Ureter (tissue), 1 donor: ENCODE data around the gene ARHGAP26. TPM values are rescaled to one million over a fixed set of nuclear protein-coding genes. Genes with fewer than 3 reads are reported as not detected.
"Not testable (repeated sequence)": the region's sequence is repeated elsewhere in the genome, so short reads cannot be mapped to it uniquely, and the experiment has no call there.

Experiments
- DNase-seq: peaks from one replicate; pipeline ENCODE4 v3.0.0-alpha.2; 2020; ENCODE audit warnings: low spot score
- total RNA-seq: library from RNA; stranded (reverse); gene quantifications from one replicate; pipeline ENCODE4 v1.2.4, GENCODE V29; 2023
- donor health status: DM: yes; HTN: yes; CAD: no.

The ARHGAP26 gene
- total RNA-seq, 1 donor from 2014 or later: 46.9 TPM

DNA sequence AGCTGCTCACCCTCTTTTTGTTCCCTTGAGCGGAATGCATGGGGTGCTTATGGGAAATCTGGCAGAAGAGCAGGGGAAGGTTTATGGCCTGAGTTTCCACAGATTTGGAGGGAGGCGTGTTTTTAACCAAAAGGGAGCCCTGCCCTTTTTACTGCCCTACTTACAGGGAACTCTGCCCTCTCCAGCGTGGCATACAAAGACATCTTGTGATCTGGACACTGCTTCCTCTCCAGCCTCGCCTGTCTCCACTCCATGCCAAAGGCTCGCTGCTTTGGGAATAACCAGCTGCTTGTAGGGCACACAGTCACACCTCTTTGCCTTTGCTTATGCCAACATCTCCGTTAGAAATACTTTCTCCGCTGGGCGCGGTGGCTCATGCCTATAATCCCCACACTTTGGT is 314.2 kb downstream of the ARHGAP26 start:
- DNase-seq: no peak

GRCh38 chr5:143085319-143085917 is 315.2 kb downstream of the ARHGAP26 start:
- DNase-seq: no peak

GRCh38 chr5:143086546-143086907 is 316.4 kb downstream of the ARHGAP26 start:
- no peak for DNase-seq

- DNase-seq: no peak
These were observed 316.9 kb downstream of the ARHGAP26 start for GRCh38 chr5:143086908-143087637.

- DNase-seq: not testable (repeated sequence)
These were observed 318.5 kb downstream of the ARHGAP26 start for GRCh38 chr5:143088702-143089101.

DNA sequence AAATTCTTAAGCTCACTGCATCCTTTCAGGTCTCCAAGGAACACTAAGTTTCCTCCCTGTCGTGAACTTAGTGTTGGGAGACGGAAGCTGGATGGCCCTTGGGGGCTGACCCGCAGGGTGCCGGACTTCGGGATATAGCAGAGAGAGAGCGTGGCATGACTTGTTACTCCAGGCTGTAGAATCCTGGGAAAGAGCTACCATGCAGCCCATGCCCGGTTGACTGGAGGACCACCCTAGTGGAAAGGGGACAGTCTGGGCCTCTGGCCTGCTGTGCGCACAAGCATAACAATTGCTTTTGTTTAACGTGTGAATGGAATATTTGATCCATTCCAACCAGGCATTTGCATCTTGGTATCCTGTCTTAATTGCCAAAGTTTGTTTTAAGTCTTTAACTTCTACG is 319.9 kb downstream of the ARHGAP26 start:
- DNase-seq: not testable (repeated sequence)

- DNase-seq: not testable (repeated sequence)
These were observed 322.7 kb downstream of the ARHGAP26 start for GRCh38 chr5:143092711-143093451.

DNA sequence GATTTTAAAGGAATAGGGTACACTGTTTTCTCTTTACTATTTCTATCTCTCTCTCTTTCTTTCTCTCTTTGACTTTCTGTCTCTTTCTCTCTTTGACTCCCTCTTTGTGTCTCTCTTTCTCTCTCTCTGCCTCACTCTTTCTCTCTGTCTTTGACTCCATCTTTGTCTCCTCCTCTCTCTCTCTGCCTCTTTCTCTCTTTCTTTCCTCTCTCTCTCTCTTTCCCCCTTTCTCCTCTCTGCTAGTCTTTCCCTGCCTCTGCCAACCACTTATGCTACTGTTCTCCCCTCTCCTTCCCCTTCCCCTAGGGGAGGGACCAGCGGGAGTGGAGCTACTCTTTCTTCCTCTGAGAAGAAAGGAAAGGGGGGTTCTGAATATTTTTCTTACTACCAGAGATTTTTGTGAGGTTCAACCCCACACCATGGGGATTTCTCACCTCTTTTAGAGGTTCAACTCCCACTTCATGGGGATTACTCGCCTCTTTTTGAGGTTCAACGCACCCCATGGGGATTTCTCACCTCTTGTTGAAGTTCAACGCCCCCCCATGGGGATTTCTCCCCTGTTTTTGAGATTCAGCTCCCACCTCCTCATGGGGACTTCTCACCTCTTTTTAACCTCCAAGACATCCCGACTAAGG is 323.4 kb downstream of the ARHGAP26 start:
- DNase-seq: no peak

- DNase-seq: no peak
These were observed 323.9 kb downstream of the ARHGAP26 start for GRCh38 chr5:143094087-143094521.

DNA sequence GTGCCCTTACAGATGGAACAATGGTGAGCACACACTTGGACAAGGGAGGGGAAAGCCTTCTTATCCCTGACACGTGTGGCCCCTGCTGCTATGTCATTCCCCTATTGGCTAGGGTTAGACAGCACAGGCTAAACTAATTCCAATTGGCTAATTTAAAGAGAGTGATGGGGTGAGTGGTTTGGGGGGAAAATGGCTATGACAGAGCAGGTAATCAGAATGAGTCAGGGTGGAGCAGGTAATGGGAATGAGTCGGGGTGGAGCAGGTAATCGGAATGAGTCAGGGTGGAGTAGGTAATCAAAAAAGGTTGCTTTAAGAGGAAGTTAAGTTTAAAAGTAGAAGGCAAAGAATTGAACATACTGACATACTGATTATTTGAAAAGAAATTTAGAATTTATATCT is 324.4 kb downstream of the ARHGAP26 start:
- not testable (repeated sequence) for DNase-seq

- no peak for DNase-seq
These were observed 330.9 kb downstream of the ARHGAP26 start for GRCh38 chr5:143101121-143101520.

DNA sequence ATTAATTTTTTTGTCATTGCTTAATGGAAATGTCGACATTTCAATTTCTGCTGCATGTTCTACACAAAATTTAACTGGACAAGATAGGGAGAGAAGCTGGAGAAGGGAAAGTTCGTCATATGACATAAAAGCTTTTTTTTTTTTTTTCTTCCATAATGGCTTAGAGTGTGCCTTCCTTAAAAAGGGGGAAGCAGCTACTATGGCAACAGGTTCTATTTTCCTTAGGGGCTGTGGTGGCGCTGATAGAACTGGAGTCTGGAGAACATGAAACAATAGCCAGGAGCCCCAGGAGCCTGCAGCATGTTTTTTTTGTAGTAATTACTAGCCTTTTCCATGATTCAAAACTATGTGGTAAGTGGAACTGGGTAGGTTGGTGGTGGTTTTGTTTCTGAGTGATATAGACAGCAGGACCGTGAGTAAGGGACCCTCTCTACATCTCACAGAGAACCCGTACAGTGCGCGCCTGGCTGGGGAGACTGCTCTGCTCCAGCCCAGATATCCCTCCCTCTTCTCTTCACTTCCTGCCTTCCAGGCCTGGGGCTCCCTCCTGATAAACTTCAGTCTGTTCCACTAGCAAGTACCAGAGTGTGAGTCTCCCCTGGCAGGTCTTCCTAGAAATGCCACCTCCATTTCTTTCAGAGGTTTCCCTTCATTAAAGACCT is 331.7 kb downstream of the ARHGAP26 start:
- DNase-seq: no peak

DNA sequence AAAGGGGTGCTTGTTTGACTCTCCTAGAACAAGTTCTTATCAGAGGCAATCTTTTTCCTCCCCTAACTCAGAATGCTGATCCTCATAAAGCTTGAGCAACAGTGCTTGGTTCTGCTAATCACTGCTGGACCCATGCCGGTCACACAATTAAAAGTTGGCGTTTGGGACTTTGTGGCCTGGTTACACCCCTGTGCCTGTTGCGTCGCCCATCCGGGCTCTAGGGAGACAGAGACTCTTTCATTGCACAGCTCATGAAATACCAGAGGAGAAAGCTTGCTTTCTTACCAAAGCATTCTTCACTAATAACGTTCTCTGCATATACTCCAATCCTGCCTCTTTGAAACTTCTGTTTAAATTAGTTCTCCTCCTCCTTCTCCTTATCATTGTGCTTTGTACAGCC is 332.2 kb downstream of the ARHGAP26 start:
- DNase-seq: no peak

DNA sequence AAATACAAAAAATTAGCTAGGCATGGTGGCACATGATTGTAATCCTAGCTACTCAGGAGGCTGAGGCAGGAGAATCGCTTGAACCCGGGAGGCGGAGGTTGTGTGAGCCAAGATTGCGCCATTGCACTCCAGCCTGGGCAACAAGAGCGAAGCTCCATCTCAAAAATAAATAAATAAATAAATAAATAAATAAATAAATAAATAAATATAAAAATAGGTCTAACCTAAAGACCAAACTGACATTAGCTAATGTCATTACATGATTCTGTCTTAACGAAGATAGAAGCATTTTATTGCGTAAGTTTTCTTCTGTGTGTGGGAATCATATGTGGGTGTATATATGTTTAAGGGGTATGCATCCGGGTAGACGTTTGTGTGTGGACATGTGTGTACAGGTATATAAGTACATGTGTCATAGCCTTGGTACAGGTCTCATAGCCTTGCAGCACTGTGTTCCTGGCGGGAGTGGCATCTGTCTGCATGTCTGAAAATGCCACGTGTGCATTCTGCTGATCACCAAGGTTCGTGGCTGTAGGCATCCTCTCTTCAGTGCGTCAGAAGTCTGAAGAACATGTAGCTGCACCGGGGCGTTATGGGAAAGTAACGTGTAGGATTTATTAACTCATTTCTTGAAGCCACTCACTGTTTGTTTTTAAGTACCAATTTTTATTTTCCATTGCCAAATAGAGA is 335.2 kb downstream of the ARHGAP26 start:
- DNase-seq: no peak

DNA sequence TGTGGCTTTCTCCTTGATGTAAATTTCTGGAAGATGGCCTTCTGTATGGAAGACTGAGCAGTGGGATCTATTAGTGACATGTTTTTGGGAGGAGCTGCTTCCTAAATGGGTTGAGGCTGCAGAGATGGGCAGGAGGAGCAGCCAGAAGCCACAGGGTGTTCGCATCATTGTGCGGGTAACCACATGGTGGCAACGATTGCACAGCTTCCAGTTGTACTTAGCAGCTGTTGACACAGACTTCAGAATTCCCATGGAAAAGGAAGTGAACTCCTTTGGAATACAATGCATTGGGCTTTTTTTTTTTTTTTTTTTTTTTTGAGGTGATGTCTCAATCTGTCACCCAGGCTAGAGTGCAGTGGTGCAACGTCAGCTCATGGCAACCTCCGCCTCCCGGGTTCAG is 336.0 kb downstream of the ARHGAP26 start:
- DNase-seq: no peak

DNA sequence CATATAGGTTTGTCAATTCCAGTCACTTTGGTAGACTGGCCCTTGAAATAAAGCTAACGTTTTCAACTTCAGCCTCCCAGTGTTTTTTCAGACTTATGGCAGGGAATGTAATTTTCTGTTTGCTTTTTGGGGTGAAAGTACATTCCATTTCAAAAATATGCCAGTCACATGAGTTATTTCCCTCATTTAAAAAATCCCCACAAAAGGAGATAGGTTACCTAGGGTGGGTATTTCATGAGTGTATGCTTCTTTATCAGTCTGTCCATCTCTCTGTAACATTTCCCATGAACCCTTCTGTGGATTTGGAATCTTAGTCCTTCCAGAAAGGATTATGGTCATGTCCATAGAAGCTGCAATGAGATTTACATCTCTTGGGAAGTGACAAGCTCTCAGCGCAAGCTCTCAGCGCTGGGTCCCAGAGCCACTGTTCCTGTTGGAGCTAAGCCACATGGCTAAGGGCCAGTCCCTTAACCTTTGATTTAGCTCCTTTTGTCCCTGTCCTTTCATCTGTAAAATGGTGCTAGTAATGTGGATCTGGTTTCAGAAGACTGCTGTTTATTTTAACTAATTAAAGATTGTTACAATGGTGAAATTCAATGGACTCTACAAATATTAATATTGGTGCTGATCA is 338.4 kb downstream of the ARHGAP26 start:
- DNase-seq: no peak

DNA sequence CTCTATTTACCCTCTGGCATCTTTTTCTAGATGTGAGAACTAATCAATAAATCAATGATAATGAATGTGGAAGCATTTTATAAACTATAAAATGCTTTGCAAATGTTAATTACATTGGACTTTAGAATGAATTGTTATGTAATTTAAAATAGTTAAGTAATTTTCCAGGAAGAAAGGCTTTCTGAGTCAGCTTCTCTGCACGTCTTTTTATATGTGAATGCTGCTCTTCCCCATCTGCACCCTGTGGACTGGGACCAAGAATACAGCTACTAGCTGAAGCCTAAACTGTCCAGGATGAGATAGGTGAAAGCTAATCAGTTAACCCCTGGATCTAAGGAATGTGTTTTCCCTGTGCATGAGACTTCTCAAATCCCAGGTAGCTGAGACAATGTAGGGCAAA is 340.4 kb downstream of the ARHGAP26 start:
- no peak for DNase-seq

GRCh38 chr5:143111799-143112198 is 341.6 kb downstream of the ARHGAP26 start:
- no peak for DNase-seq

GRCh38 chr5:143113461-143113860 is 343.3 kb downstream of the ARHGAP26 start:
- DNase-seq: no peak

- no peak for DNase-seq
These were observed 344.3 kb downstream of the ARHGAP26 start for GRCh38 chr5:143114481-143114880.

DNA sequence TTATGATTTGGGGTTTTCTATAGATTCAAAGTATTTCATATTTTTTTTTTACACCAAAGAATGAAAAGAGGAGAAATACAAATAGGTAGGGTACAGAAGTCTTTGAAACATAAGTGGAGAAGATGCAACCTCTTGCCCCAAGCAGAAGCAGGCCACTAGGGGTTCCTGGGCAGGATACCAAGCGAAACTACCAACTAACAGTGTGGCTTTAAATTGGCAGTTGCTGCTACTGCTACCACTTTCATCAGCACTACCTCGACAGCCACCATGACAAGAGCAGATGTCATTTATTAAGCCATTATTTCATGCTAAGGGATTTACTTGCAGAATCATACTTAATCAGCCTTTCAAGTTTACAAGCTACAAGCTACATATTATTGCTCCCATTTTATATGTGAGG is 345.2 kb downstream of the ARHGAP26 start:
- no peak for DNase-seq
